ENCODE measurements around the gene HNRNPL.
"Not testable (repeated sequence)": the region's sequence is repeated elsewhere in the genome, so short reads cannot be mapped to it uniquely, and the experiment has no call there.

HNRNPL gene

GRCh38 chr19:38843175-38843758, 6.5 kb downstream of the HNRNPL start:
- DNase-seq = no peak

GRCh38 chr19:38842439-38843174, 7.2 kb downstream of the HNRNPL start:
- peak; percentile 20 for DNase-seq

GRCh38 chr19:38841787-38842438, 7.9 kb downstream of the HNRNPL start:
- peak; percentile 30 for DNase-seq

GRCh38 chr19:38841180-38841766, 8.5 kb downstream of the HNRNPL start:
- no peak for DNase-seq

- DNase-seq = no peak
Measured at GRCh38 chr19:38840583-38840968, 9.2 kb downstream of the HNRNPL start.

GRCh38 chr19:38839816-38840582, 9.8 kb downstream of the HNRNPL start:
- no peak for DNase-seq

GRCh38 chr19:38838986-38839761, 10.6 kb downstream of the HNRNPL start:
- DNase-seq = no peak

- DNase-seq = no peak
Measured at GRCh38 chr19:38838208-38838985, 11.4 kb downstream of the HNRNPL start.

GRCh38 chr19:38837656-38838121, 12.1 kb downstream of the HNRNPL start:
- no peak for DNase-seq

- no peak for DNase-seq
Measured at GRCh38 chr19:38836983-38837626, 12.7 kb downstream of the HNRNPL start.

- no peak for DNase-seq
Measured at GRCh38 chr19:38836159-38836982, 13.4 kb downstream of the HNRNPL start.

GRCh38 chr19:38834590-38834989, 15.2 kb downstream of the HNRNPL start:
- DNase-seq = no peak

- DNase-seq = no peak
Measured at GRCh38 chr19:38834104-38834490, 15.7 kb downstream of the HNRNPL start.

- no peak for DNase-seq
Measured at GRCh38 chr19:38833092-38833425, 16.7 kb downstream of the HNRNPL start.

GRCh38 chr19:38831142-38831605, 18.6 kb downstream of the HNRNPL start:
- DNase-seq = no peak

- no peak for DNase-seq
Measured at GRCh38 chr19:38830039-38830733, 19.6 kb downstream of the HNRNPL start.

GRCh38 chr19:38829203-38829602, 20.6 kb downstream of the HNRNPL start:
- DNase-seq = not testable (repeated sequence)

- no peak for DNase-seq
Measured at GRCh38 chr19:38826856-38827551, 22.8 kb downstream of the HNRNPL start.
